Measurements from ENCODE around the gene CREB3L1.

Gene CREB3L1

DNA sequence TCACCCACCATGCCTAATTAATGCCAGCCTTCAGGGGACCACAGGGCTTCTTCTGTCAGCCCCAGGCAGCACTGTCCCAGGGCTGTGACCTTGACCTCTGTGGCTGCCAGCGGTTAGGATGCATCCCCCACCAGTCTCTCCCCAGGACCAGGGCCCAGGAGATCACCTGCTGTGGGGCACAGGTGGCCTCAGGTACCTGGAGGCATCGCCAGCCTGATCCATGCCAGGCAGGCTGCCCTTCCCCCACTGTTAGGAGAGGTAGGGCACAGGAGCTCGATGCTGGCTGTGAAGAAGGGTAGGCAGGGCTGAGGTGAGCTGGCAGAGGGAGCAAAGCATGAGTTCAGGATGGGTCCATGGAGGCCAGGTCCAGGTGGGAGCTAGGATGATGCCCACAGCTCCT, 87.3 kb downstream of the CREB3L1 start:
- H3K27ac Mint-ChIP-seq: peak overlapping the region; percentile 91

DNA sequence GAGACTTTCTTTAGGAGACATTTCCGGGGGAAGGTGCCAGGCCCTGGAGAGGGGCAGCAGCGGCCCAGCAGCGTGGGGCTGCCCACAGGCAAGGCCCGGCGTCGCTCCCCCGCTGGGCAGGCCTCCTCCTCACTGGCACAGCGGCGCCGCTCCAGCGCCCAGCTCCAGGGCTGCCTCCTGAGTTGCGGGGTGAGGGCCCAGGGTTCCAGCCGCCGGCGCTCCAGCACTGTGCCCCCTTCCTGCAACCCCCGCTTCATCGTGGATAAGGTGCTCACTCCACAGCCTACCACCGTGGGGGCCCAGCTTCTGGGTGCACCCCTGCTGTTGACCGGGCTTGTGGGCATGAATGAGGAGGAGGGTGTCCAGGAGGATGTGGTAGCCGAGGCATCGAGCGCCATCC, 88.8 kb downstream of the CREB3L1 start:
- Mint-ChIP-seq H3K27me3 (no peaks in the 10 kb centered on the region), H3K9me3 (no peaks in the 10 kb centered on the region), H3K36me3 (ENCODE audit: low read depth) (peaks cover 73% of the 10 kb centered on the region), H3K4me1 (ENCODE audit: low read depth) (peaks cover 63% of the 10 kb centered on the region), H3K27ac (no peak overlapping the region), H3K4me3 (no peak overlapping the region)
- intact Hi-C loops (cut with micrococcal nuclease): no loop called here

More for the DNA sequence above, 87.3 kb downstream of the CREB3L1 start:
- peaks cover 58% of the 10 kb centered on the region for H3K36me3 Mint-ChIP-seq (ENCODE audit: low read depth)
- intact Hi-C loops (cut with micrococcal nuclease): no loop called here
- H3K4me1 Mint-ChIP-seq (ENCODE audit: low read depth): peaks cover 74% of the 10 kb centered on the region
- H3K27me3 Mint-ChIP-seq: no peaks in the 10 kb centered on the region
- H3K4me3 Mint-ChIP-seq: no peak overlapping the region
- H3K9me3 Mint-ChIP-seq: no peaks in the 10 kb centered on the region

DNA sequence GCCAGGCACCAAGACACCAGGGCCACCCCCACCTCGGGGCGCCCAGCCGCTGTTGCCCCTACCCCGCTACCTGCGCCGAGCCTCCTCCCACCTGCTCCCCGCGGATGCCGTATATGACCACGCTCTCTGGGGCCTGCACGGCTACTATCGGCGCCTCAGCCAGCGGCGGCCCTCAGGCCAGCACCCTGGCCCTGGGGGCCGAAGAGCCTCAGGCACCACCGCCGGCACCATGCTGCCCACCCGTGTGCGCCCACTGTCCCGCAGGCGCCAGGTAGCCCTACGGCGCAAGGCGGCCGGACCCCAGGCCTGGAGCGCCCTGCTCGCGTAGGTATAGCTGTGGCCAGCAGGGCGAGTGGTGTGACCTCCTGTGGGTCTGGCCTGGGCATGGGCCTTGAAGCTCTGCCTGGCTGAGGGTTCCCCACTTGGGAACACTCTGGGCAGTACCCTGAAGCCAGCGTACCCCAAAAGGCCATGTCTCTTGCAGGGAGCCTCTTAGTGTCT, 89.2 kb downstream of the CREB3L1 start:
- Mint-ChIP-seq H3K4me3 (no peak overlapping the region), H3K9me3 (no peaks in the 10 kb centered on the region), H3K4me1 (ENCODE audit: low read depth) (peaks cover 58% of the 10 kb centered on the region), H3K27me3 (no peaks in the 10 kb centered on the region), H3K27ac (no peak overlapping the region), H3K36me3 (ENCODE audit: low read depth) (peaks cover 77% of the 10 kb centered on the region)
- intact Hi-C loops (cut with micrococcal nuclease): loop anchor here (1.0 kb wide), 1 partner anchor 14 kb away; no protein-coding TSS in a partner anchor

DNA sequence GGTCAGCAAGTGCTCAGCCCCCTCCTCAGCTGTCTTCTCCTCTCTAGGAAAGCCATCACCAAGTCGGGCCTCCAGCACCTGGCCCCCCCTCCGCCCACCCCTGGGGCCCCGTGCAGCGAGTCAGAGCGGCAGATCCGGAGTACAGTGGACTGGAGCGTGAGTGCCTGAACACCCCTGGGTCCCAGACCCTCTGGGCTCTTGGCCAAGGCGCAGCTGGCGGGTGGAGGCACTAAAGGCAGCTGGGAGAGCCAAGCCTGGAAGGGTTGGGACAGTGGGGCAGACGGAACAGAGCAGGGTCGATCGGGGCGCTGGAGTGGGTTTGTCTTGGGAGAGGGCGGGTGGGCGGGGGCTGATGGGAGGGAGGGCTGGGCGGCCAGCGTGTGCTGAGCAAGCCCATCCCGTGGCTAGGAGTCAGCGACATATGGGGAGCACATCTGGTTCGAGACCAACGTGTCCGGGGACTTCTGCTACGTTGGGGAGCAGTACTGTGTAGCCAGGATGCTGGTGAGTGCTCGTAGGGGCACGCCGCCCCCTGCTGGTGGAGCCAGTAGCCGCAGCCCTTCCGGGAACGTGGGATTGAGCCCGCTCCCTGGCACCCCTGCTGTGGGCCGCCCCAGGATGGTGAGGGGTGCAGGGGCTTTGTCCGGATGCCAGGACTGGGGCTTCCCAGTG, 89.9 kb downstream of the CREB3L1 start:
- H3K36me3 Mint-ChIP-seq (ENCODE audit: low read depth): peaks cover 84% of the 10 kb centered on the region

DNA sequence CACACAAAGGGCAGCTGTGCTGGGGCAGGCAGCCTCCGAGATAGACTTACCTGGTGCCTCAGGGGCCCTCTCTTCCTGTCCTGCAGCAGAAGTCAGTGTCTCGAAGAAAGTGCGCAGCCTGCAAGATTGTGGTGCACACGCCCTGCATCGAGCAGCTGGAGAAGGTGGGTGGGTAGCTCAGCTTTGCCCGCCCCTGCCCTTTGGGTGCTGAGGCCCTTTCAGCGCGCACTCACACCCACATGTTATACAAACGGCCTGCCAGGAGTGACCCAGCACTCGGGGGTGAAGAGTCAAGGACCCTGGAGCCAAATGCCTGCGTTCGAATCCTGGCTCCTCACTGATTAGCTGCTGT, 90.4 kb downstream of the CREB3L1 start:
- no peak overlapping the region for H3K4me3 Mint-ChIP-seq
- H3K9me3 Mint-ChIP-seq: no peaks in the 10 kb centered on the region
- H3K27me3 Mint-ChIP-seq: no peaks in the 10 kb centered on the region
- H3K36me3 Mint-ChIP-seq (ENCODE audit: low read depth): peaks cover 89% of the 10 kb centered on the region
- no peak overlapping the region for H3K27ac Mint-ChIP-seq
- peaks cover 52% of the 10 kb centered on the region for H3K4me1 Mint-ChIP-seq (ENCODE audit: low read depth)
- intact Hi-C loops (cut with micrococcal nuclease): loop anchor here (1.0 kb wide), 1 partner anchor 16 kb away; no protein-coding TSS in a partner anchor

More for the DNA sequence above, 89.9 kb downstream of the CREB3L1 start:
- H3K27ac Mint-ChIP-seq: no peak overlapping the region
- no peak overlapping the region for H3K4me3 Mint-ChIP-seq
- intact Hi-C loops (cut with micrococcal nuclease): loop anchor here (1.0 kb wide), 1 partner anchor 15 kb away; no protein-coding TSS in a partner anchor
- H3K9me3 Mint-ChIP-seq: no peaks in the 10 kb centered on the region
- peaks cover 52% of the 10 kb centered on the region for H3K4me1 Mint-ChIP-seq (ENCODE audit: low read depth)
- H3K27me3 Mint-ChIP-seq: no peaks in the 10 kb centered on the region

DNA sequence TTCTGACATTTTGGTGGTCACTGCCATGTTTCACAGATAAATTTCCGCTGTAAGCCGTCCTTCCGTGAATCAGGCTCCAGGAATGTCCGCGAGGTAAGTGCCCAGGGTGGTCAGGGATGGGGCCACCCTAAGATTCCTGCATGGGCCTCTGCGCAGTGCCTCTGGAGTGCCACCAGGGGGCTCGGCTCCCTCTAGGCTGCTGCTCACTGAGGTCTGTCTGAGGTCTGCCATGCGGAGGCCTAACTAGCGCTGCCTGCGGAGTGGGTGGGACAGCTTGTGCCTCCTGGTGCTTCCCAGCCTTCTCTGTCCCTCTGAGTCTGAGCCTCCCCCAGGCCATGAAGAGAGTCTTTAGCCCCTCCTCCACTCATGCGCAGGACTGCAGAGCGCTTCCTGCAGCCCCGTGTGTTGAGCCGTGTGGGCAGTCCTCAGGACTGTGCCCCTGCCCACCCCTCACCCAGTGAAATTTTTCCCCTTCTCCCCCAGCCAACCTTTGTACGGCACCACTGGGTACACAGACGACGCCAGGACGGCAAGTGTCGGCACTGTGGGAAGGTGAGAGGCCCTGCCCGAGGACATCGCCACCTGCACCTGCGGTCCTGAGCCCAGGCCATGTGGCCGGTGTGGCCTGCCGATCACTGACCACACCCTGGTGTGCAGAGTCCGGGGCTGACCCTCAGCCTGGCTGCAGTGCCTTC, 92.1 kb downstream of the CREB3L1 start:
- H3K36me3 Mint-ChIP-seq (ENCODE audit: low read depth): peaks cover 99% of the 10 kb centered on the region
- H3K4me3 Mint-ChIP-seq: no peak overlapping the region
- H3K4me1 Mint-ChIP-seq (ENCODE audit: low read depth): peaks cover 34% of the 10 kb centered on the region
- intact Hi-C loops (cut with micrococcal nuclease): no loop called here
- no peak overlapping the region for H3K27ac Mint-ChIP-seq
- H3K27me3 Mint-ChIP-seq: no peaks in the 10 kb centered on the region
- H3K9me3 Mint-ChIP-seq: no peaks in the 10 kb centered on the region

DNA sequence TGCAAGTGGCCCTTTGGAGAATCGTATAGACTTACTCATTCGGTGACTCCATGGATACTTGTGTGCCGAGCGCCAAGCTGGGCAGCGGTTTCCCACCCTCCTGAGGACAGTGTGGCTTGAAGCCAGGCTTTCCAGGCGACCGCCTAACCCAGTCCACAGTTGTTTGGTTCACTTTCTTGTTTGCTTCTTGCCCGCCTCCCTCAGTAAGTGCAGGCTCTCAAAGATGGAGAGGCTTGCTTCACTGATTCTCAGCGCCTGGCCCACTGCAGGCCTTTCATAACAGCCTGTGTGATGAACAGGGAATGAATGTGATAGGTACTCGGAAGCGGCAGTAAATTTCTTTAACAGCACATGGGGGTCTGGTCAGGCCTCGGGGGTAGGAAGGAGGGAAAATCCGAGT, 92.8 kb downstream of the CREB3L1 start:
- intact Hi-C loops (cut with micrococcal nuclease): no loop called here
- peaks cover 28% of the 10 kb centered on the region for H3K4me1 Mint-ChIP-seq (ENCODE audit: low read depth)
- H3K27ac Mint-ChIP-seq: no peak overlapping the region
- no peaks in the 10 kb centered on the region for H3K9me3 Mint-ChIP-seq
- no peak overlapping the region for H3K4me3 Mint-ChIP-seq
- peaks cover 99% of the 10 kb centered on the region for H3K36me3 Mint-ChIP-seq (ENCODE audit: low read depth)
- H3K27me3 Mint-ChIP-seq: no peaks in the 10 kb centered on the region
